A549 (cell line): ENCODE measurements around the gene NGRN. TPM values are rescaled to one million over a fixed set of nuclear protein-coding genes. Genes with fewer than 3 reads are reported as not detected.

Experiments used
- ATAC-seq, 2 experiments: fragments of 200-7000 bp in 1 of 2; fragments of >200 bp in 1 of 2; cut with Nextera tagmentation in 1 of 2; cut with Tn5 transposase in 1 of 2; 3 replicates each; pipeline versions ENCODE4 v1.8.0 to v1.9.1; 2018 to 2020; ENCODE audit warnings: mild to moderate bottlenecking in 1 of 2, moderate library complexity in 1 of 2
- CTCF ChIA-PET: fragments of 300-600 bp; sonication (Branson Sonifier 250); formaldehyde crosslinking; extraction: SDS; loops from one replicate; lab custom pipeline; 2021; ENCODE audit warnings: antibody characterized with exemption, inconsistent platforms; lab: Yijun Ruan, JAX
- POLR2A ChIA-PET: fragments of 350-600 bp; formaldehyde crosslinking; extraction: SDS; loops from one replicate; lab custom pipeline; 2021; ENCODE audit warnings: antibody characterized with exemption, inconsistent platforms; lab: Yijun Ruan, JAX
- DNase-seq, 2 experiments: peaks; one replicate each; pipeline versions ENCODE4 v3.0.0 to v3.0.0-alpha.2; 2011 to 2016; ENCODE audit warnings: low read depth in 1 of 2, low spot score in 1 of 2
- FAIRE-seq: peaks from 2 replicates; lab custom pipeline; 2011; peaks lifted over from hg19 to GRCh38; lab: Jason Lieb, UNC
- H3K27ac ChIP-seq, 2 experiments: fragments of >200 bp; sonication (Bioruptor Twin); formaldehyde crosslinking; 3 replicates each; pipeline ENCODE4 v1.5.1; 2016 to 2017
- H3K4me1 ChIP-seq: fragments of >200 bp; sonication (Bioruptor Twin); formaldehyde crosslinking; 3 replicates; pipeline ENCODE4 v1.6.1; 2016
- H3K4me2 ChIP-seq: fragments of >200 bp; sonication (Bioruptor Twin); formaldehyde crosslinking; 3 replicates; pipeline ENCODE4 v1.6.1; 2016
- H3K4me3 ChIP-seq: fragments of >200 bp; sonication (Bioruptor Twin); formaldehyde crosslinking; 3 replicates; pipeline ENCODE4 v1.5.1; 2016
- H3K9me3 ChIP-seq: fragments of >200 bp; sonication (Bioruptor Twin); formaldehyde crosslinking; 3 replicates; pipeline ENCODE4 v1.6.1; 2016
- ATOH8 ChIP-seq: fragments of 250-450 bp; sonication (Bioruptor Pico); IDR thresholded peaks from 2 replicates; pipeline ENCODE4 v1.5.0; 2020; ENCODE audit warnings: low read depth, mild to moderate bottlenecking, moderate library complexity
- CBX2 ChIP-seq: fragments of 200-600 bp; sonication (generic); IDR thresholded peaks from 2 replicates; pipeline ENCODE4 v1.6.1; 2016; ENCODE audit warnings: low read depth, mild to moderate bottlenecking, borderline replicate concordance
- CHD4 ChIP-seq: fragments of 200-600 bp; sonication (generic); IDR thresholded peaks from 2 replicates; pipeline ENCODE4 v1.6.1; 2016; ENCODE audit warnings: antibody characterized with exemption, mild to moderate bottlenecking, borderline replicate concordance
- CTCF ChIP-seq: fragments of >200 bp; sonication (Bioruptor Twin); formaldehyde crosslinking; IDR thresholded peaks from 3 replicates; pipeline ENCODE4 v1.5.1; 2016
- EHMT2 ChIP-seq: fragments of 200-600 bp; sonication (generic); IDR thresholded peaks from 2 replicates; pipeline ENCODE4 v1.6.1; 2016; ENCODE audit warnings: antibody characterized with exemption, low read depth, mild to moderate bottlenecking, moderate library complexity
- EP300 ChIP-seq, 2 experiments: fragments of >200 bp; sonication (Bioruptor Twin); formaldehyde crosslinking; IDR thresholded peaks; 2 replicates in 1 of 2; 3 replicates in 1 of 2; pipeline ENCODE4 v1.6.1; 2016 to 2017
- FOSL2 ChIP-seq, 2 experiments: fragments of 450-650 bp in 1 of 2; fragments of >200 bp in 1 of 2; sonication (Bioruptor Twin) in 1 of 2; formaldehyde crosslinking; IDR thresholded peaks; 2 replicates each; pipeline versions ENCODE4 v1.5.0 to v1.6.1; 2016 to 2020; ENCODE audit warnings: mild to moderate bottlenecking in 1 of 2, moderate library complexity in 1 of 2
- GATA3 ChIP-seq: IDR thresholded peaks from 2 replicates; pipeline ENCODE4 v1.6.1; 2012; ENCODE audit warnings: borderline replicate concordance
- HMGXB4 ChIP-seq: fragments of 250-450 bp; sonication (Bioruptor Pico); IDR thresholded peaks from 2 replicates; pipeline ENCODE4 v1.5.0; 2021; ENCODE audit warnings: mild to moderate bottlenecking, moderate library complexity, borderline replicate concordance
- HOXA7 ChIP-seq: fragments of 250-450 bp; sonication (Bioruptor Pico); IDR thresholded peaks from 2 replicates; pipeline ENCODE4 v1.5.0; 2020; ENCODE audit warnings: mild to moderate bottlenecking, moderate library complexity
- JUN ChIP-seq, 2 experiments: fragments of >200 bp; sonication (Bioruptor Twin); formaldehyde crosslinking; IDR thresholded peaks; 2 replicates in 1 of 2; 3 replicates in 1 of 2; pipeline ENCODE4 v1.6.1; 2016 to 2017
- JUNB ChIP-seq: fragments of >200 bp; sonication (Bioruptor Twin); formaldehyde crosslinking; IDR thresholded peaks from 2 replicates; pipeline ENCODE4 v1.6.1; 2016
- KDM5A ChIP-seq: fragments of 200-600 bp; sonication (generic); IDR thresholded peaks from 2 replicates; pipeline ENCODE4 v1.6.1; 2016; ENCODE audit warnings: antibody characterized with exemption, mild to moderate bottlenecking
- MAZ ChIP-seq: fragments of 150-350 bp; IDR thresholded peaks from 2 replicates; pipeline ENCODE4 v1.6.1; 2014; ENCODE audit warnings: antibody characterized with exemption, low read depth, low read length, borderline replicate concordance
- NFE2L2 ChIP-seq: fragments of 150-350 bp; conservative IDR thresholded peaks from 2 replicates; pipeline ENCODE4 v1.6.1; 2014; ENCODE audit warnings: low read length
- POLR2A ChIP-seq: IDR thresholded peaks from 2 replicates; pipeline ENCODE4 v1.6.1; 2012; ENCODE audit warnings: mild to moderate bottlenecking, low read length
- POLR2AphosphoS2 ChIP-seq: conservative IDR thresholded peaks from 2 replicates; pipeline ENCODE4 v1.6.1; 2012; ENCODE audit warnings: low read length, improper control_type of control experiment, inconsistent platforms
- RAD21 ChIP-seq, 2 experiments: fragments of >200 bp in 1 of 2; sonication (Bioruptor Twin) in 1 of 2; formaldehyde crosslinking in 1 of 2; IDR thresholded peaks in 1 of 2; conservative IDR thresholded peaks in 1 of 2; 2 replicates in 1 of 2; 3 replicates in 1 of 2; pipeline ENCODE4 v1.6.1; 2012 to 2018; ENCODE audit warnings: inconsistent platforms in 1 of 2
- RNF2 ChIP-seq: fragments of 200-600 bp; sonication (generic); IDR thresholded peaks from 2 replicates; pipeline ENCODE4 v1.6.1; 2016; ENCODE audit warnings: low read depth, mild to moderate bottlenecking, antibody characterized with exemption, moderate library complexity, borderline replicate concordance
- SMC3 ChIP-seq: fragments of >200 bp; sonication (Bioruptor Twin); formaldehyde crosslinking; IDR thresholded peaks from 3 replicates; pipeline ENCODE4 v1.6.1; 2018; ENCODE audit warnings: inconsistent platforms
- ZC3H11A ChIP-seq: fragments of 450-650 bp; IDR thresholded peaks from 2 replicates; pipeline ENCODE4 v1.6.1; 2014; ENCODE audit warnings: antibody characterized with exemption, mild to moderate bottlenecking
- WGBS: methylation state at CpG from one replicate; pipeline ENCODE4 v1.1.6; 2017; ENCODE audit errors: missing lambda C conversion rate; 5-methylcytosine and 5-hydroxymethylcytosine counted together
- polyA plus RNA-seq, 4 experiments: library from polyadenylated mRNA; depleted of rRNA in 3 of 4; stranded (reverse); fragments of >200 nt; fragmentation: RNase III in 1 of 4; extraction: RNeasy Plus Mini Kit Qiagen cat#74134 plus additional on column Dnase treatment in 1 of 4; gene quantifications; 2 replicates in 3 of 4; 3 replicates in 1 of 4; pipeline ENCODE4 v1.2.3, GENCODE V29; 2011 to 2017
- TF ChIP-seq, protein P1 (sequence below): fragments of 150-350 bp; IDR thresholded peaks from 2 replicates; pipeline ENCODE4 v1.6.1; 2014; ENCODE audit warnings: low read depth, mild to moderate bottlenecking, low read length
- TF ChIP-seq, protein P2 (sequence below): fragments of 450-650 bp; IDR thresholded peaks from 2 replicates; pipeline ENCODE4 v1.6.1; 2014; ENCODE audit warnings: antibody characterized with exemption

The NGRN gene
- polyA plus RNA-seq, 2 of the 4 experiments (the other 2 are of a cell fraction) = 83.2 to 159 TPM

- ATAC-seq = no peak
- POLR2A ChIA-PET = no interaction called here
- Histone ChIP-seq H3K9me3 (no peaks in the 10 kb centered on the region), H3K4me1 (peaks cover 15% of the 10 kb centered on the region), H3K27ac (no peak overlapping the region), H3K4me2 (no peak overlapping the region), H3K4me3 (no peak overlapping the region)
- FAIRE-seq = no peak
- CTCF ChIA-PET = interaction anchor here (1.0 to 7.7 kb wide), 16 partner anchors 8 to 614 kb away, joined by 3 to 412 read pairs (median 22); partner anchors contain the start of genes FES and HDDC3
- no peak for DNase-seq
- WGBS = 86% methylated on average over 4 of the region's 4 CpGs
- TF ChIP-seq EHMT2 (no peak), KDM5A (no peak), CBX2 (no peak), GATA3 (no peak), ATOH8 (no peak), NFE2L2 (no peak), CHD4 (no peak), HMGXB4 (CRISPR knock-in tag) (no peak), POLR2AphosphoS2 (no peak), ZC3H11A (no peak), RNF2 (no peak), HOXA7 (CRISPR knock-in tag) (no peak), EP300 (IDR thresholded peaks at IDR 0.05) (no peak), JUN (IDR thresholded peaks at IDR 0.05) (no peak), JUNB (no peak), POLR2A (no peak), FOSL2 (IDR thresholded peaks at IDR 0.05) (no peak), FOSL2 (CRISPR knock-in tag; IDR thresholded peaks at IDR 0.05) (no peak)
- TF ChIP-seq, protein P1, sequence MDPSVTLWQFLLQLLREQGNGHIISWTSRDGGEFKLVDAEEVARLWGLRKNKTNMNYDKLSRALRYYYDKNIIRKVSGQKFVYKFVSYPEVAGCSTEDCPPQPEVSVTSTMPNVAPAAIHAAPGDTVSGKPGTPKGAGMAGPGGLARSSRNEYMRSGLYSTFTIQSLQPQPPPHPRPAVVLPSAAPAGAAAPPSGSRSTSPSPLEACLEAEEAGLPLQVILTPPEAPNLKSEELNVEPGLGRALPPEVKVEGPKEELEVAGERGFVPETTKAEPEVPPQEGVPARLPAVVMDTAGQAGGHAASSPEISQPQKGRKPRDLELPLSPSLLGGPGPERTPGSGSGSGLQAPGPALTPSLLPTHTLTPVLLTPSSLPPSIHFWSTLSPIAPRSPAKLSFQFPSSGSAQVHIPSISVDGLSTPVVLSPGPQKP = no peak
- TF ChIP-seq, protein P2, sequence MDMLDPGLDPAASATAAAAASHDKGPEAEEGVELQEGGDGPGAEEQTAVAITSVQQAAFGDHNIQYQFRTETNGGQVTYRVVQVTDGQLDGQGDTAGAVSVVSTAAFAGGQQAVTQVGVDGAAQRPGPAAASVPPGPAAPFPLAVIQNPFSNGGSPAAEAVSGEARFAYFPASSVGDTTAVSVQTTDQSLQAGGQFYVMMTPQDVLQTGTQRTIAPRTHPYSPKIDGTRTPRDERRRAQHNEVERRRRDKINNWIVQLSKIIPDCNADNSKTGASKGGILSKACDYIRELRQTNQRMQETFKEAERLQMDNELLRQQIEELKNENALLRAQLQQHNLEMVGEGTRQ = no peak
Measured at GRCh38 chr15:90318591-90318990, 53.1 kb downstream of the NGRN start.

DNA sequence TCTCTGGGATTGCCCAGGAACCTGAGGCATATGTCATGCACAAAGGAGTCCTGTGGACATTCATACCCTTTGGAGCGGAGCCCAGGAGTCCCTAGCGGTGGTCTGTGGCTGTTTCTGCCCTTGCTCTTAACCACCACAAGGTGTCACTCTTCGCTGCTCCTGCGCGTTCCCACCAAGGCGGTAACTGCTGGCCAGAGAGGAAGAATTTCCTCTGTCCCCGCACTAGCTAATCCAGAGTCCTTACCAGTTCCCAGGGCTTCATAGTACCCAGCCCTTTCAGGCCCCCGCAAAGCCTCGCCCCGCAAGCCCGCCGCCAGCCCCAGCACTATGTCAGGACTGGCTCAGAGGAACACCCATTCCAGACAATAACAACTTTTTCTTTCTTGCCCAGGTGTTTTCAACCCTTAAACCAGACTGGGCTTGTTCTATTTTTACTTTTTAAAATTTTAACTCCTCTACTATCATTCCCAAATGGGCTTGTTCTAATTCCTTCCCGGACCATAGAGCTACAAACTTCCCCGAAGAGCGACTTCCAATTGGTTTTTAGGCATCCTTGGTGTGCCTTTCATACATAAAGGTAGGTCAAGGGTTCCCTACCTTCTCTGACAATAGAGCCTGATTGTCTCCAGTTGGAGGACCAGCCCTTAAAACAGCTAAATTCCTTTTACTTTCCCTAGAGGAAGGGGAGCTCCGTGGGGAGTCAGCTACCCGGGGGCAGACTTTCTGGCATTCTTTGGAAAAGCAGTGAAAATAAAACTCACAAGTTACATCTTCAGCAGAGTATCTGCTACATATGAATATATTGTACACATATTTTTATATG lies 54.8 kb downstream of the NGRN start:
- H3K4me2 ChIP-seq = peak overlapping the region; percentile 74
- ChIA-PET CTCF (interaction anchor here (0.5 to 7.7 kb wide), 130 partner anchors 10 to 663 kb away, joined by 3 to 412 read pairs (median 5); partner anchors contain the start of genes FES, FURIN, HDDC3 and IQGAP1), POLR2A (interaction anchor here (1.0 to 1.5 kb wide), 3 partner anchors 68 to 163 kb away, joined by 3 read pairs; partner anchors contain the start of gene IQGAP1)
- H3K4me1 ChIP-seq = peaks cover 13% of the 10 kb centered on the region
- 6% methylated on average over 17 of the region's 17 CpGs for WGBS
- ATAC-seq (peak; percentile 98 to 99), FAIRE-seq (peak; percentile 95), DNase-seq (peak; percentile 92 to 95)
- no peaks in the 10 kb centered on the region for H3K9me3 ChIP-seq
- peak; percentile 99 to 100 for TF ChIP-seq RAD21 (conservative IDR thresholded peaks at IDR 0.05 in 1 of 2, IDR thresholded peaks at IDR 0.05 in 1 of 2)
- no peak for TF ChIP-seq ATOH8
- TF ChIP-seq SMC3 = peak; percentile 98
- TF ChIP-seq CTCF = peak; percentile 99
- TF ChIP-seq MAZ = no peak
- peak overlapping the region; percentile 60 to 76 for H3K27ac ChIP-seq
- no peak overlapping the region for H3K4me3 ChIP-seq
